T-helper 22 cell (primary cell): ENCODE measurements around the gene NXPE4.
"Not testable (repeated sequence)": the region's sequence is repeated elsewhere in the genome, so short reads cannot be mapped to it uniquely, and the experiment has no call there.

Source experiments
- DNase-seq: peaks from one replicate; pipeline ENCODE4 v3.0.0-alpha.2; 2020; ENCODE audit warnings: low read depth

Gene NXPE4

GRCh38 chr11:114610550-114610949 lies 15.0 kb upstream of the NXPE4 start:
- no peak for DNase-seq

GRCh38 chr11:114609429-114609828 lies 13.8 kb upstream of the NXPE4 start:
- DNase-seq = no peak

- not testable (repeated sequence) for DNase-seq
These were observed 13.0 kb upstream of the NXPE4 start for GRCh38 chr11:114608605-114609004.

- no peak for DNase-seq
These were observed 12.3 kb upstream of the NXPE4 start for GRCh38 chr11:114607753-114608459.

GRCh38 chr11:114606802-114607075 lies 11.2 kb upstream of the NXPE4 start:
- DNase-seq = not testable (repeated sequence)

- no peak for DNase-seq
These were observed 10.6 kb upstream of the NXPE4 start for GRCh38 chr11:114606003-114606801.

- no peak for DNase-seq
These were observed 9.8 kb upstream of the NXPE4 start for GRCh38 chr11:114605370-114605769.

GRCh38 chr11:114604886-114605285 lies 9.3 kb upstream of the NXPE4 start:
- DNase-seq = no peak

GRCh38 chr11:114604179-114604813 lies 8.7 kb upstream of the NXPE4 start:
- DNase-seq = no peak

GRCh38 chr11:114603151-114603550 lies 7.6 kb upstream of the NXPE4 start:
- DNase-seq = not testable (repeated sequence)

- DNase-seq = no peak
These were observed 2.9 kb upstream of the NXPE4 start for GRCh38 chr11:114598461-114598860.

- DNase-seq = no peak
These were observed 761 bp upstream of the NXPE4 start for GRCh38 chr11:114596175-114596919.

- DNase-seq = no peak
These were observed 883 bp downstream of the NXPE4 start for GRCh38 chr11:114594703-114595102.

GRCh38 chr11:114587398-114587953 lies 8.1 kb downstream of the NXPE4 start:
- no peak for DNase-seq

GRCh38 chr11:114586797-114587196 lies 8.8 kb downstream of the NXPE4 start:
- DNase-seq = no peak

GRCh38 chr11:114571712-114572111 lies 23.9 kb downstream of the NXPE4 start:
- DNase-seq = no peak

GRCh38 chr11:114569801-114570200 lies 25.8 kb downstream of the NXPE4 start:
- no peak for DNase-seq

- DNase-seq = no peak
These were observed 29.3 kb downstream of the NXPE4 start for GRCh38 chr11:114566276-114566675.

GRCh38 chr11:114564831-114565230 lies 30.8 kb downstream of the NXPE4 start:
- DNase-seq = no peak

- no peak for DNase-seq
These were observed 32.5 kb downstream of the NXPE4 start for GRCh38 chr11:114563077-114563476.

GRCh38 chr11:114562166-114562916 lies 33.2 kb downstream of the NXPE4 start:
- DNase-seq = no peak
